H1 (cell line): ENCODE measurements around the gene LCLAT1. TPM values are rescaled to one million over a fixed set of nuclear protein-coding genes. Genes with fewer than 3 reads are reported as not detected.

Experiments used
- ASH2L ChIP-seq: fragments of 200-600, 300-600 bp; sonication (generic); IDR thresholded peaks from one replicate; pipeline ENCODE4 v1.7.1; 2017; ENCODE audit warnings: low read length
- CBX5 ChIP-seq: fragments of 300-800, 300-1000 bp; sonication (generic); IDR thresholded peaks from 2 replicates; pipeline ENCODE4 v1.7.1; 2016; ENCODE audit warnings: antibody characterized with exemption, low read length, low read depth
- CTBP2 ChIP-seq: IDR thresholded peaks from 2 replicates; pipeline ENCODE4 v1.7.0; 2011; ENCODE audit warnings: borderline replicate concordance, mild to moderate bottlenecking, moderate library complexity, mixed read lengths, low read length; ENCODE audit not compliant: insufficient read depth, insufficient read length
- KDM5A ChIP-seq: fragments of 200-600 bp; IDR thresholded peaks from 2 replicates; pipeline ENCODE4 v1.7.1; 2012; ENCODE audit warnings: mild to moderate bottlenecking, low read length, inconsistent platforms, mixed read lengths
- SIRT6 ChIP-seq: IDR thresholded peaks from one replicate; pipeline ENCODE4 v1.7.1; 2012; ENCODE audit warnings: low read length, inconsistent platforms
- ZNF274 ChIP-seq: IDR thresholded peaks from 2 replicates; pipeline ENCODE4 v1.7.0; 2012; ENCODE audit warnings: low read length, borderline replicate concordance; ENCODE audit errors: extremely low read depth
- polyA plus RNA-seq, 7 experiments: library from polyadenylated mRNA; depleted of rRNA in 3 of 7; stranded (reverse) in 5 of 7; unstranded in 2 of 7; fragments of >200 nt in 5 of 7; fragments of 200-250 nt in 2 of 7; gene quantifications; 1 replicate in 5 of 7; 2 replicates in 1 of 7; 4 replicates in 1 of 7; pipeline versions ENCODE4 v1.2.1 to v1.2.3, GENCODE V29; 2011 to 2013; ENCODE audit warnings: missing spikeins in 2 of 7, mixed read lengths in 2 of 7
- total RNA-seq: library from RNA; stranded (reverse); fragmentation: NEBNext Ultra II Directional; extraction: Animal tissue kit (Norgen Biotek cat#: 25700); gene quantifications from 2 replicates; pipeline ENCODE4 v1.2.1, GENCODE V29; 2021
- TF ChIP-seq, protein P1 (sequence below): IDR thresholded peaks from 2 replicates; pipeline ENCODE4 v1.6.1; 2011; ENCODE audit warnings: low read length, improper control_type of control experiment

Gene LCLAT1
- total and polyA plus RNA-seq, 2 of the 8 experiments (the other 6 are each of a cell fraction or from before 2014, with no cell fraction given), result 7.6 to 22.0 TPM

DNA sequence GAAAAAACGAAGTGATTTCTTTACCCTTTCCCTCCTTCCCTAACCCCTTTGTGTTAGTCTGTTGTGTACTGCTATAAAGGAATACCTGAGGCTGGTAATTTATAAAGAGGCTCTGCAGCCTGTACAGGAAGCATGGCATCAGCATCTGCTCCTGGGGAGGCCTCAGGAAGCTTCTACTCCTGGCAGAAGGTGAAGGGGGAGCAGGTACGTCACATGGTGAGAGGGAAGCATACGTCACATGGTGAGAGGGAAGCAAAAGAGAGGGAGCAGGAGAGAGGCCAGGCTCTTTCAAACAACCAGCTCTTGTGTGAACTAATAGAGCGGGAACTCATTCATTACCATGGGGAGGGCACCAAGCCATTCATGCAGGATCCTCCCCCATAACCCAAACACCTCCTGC lies 234.0 kb downstream of the LCLAT1 start (continued):
- TF ChIP-seq ZNF274 (no peak), KDM5A (no peak), ASH2L (no peak), CTBP2 (no peak), SIRT6 (no peak), CBX5 (no peak)
- TF ChIP-seq, protein P1, sequence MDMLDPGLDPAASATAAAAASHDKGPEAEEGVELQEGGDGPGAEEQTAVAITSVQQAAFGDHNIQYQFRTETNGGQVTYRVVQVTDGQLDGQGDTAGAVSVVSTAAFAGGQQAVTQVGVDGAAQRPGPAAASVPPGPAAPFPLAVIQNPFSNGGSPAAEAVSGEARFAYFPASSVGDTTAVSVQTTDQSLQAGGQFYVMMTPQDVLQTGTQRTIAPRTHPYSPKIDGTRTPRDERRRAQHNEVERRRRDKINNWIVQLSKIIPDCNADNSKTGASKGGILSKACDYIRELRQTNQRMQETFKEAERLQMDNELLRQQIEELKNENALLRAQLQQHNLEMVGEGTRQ, result no peak
- TF ChIP-seq, all 59 proteins: peak for 0
